PC-9 (cell line): ENCODE results near the gene IL6R. TPM values are rescaled to one million over a fixed set of nuclear protein-coding genes. Genes with fewer than 3 reads are reported as not detected.

Source experiments
- BruUV-seq: library from RNA; stranded (reverse); fragments of 400-500 nt; replicated peaks from 2 replicates; lab custom pipeline; 2021; lab: Mats Ljungman, UMichigan
- CTCF ChIA-PET: fragments of 300-600 bp; sonication (Branson Sonifier 250); formaldehyde crosslinking; loops from one replicate; lab custom pipeline; 2022; ENCODE audit warnings: antibody characterized with exemption; lab: Charles Lee
- POLR2A ChIA-PET: fragments of 300-600 bp; sonication (Branson Sonifier 250); formaldehyde crosslinking; loops from one replicate; lab custom pipeline; 2022; ENCODE audit warnings: antibody characterized with exemption; ENCODE audit not compliant: unreplicated experiment; lab: Charles Lee
- DNase-seq, 2 experiments: peaks; one replicate each; pipeline versions ENCODE4 v3.0.0 to v3.0.0-alpha.2; 2015 to 2022; ENCODE audit warnings: mixed read lengths in 1 of 2
- H2AFZ ChIP-seq: fragments of 200-600 bp; sonication (generic); 2 replicates; pipeline ENCODE4 v1.8.1; 2017; ENCODE audit warnings: antibody characterized with exemption
- H3F3A ChIP-seq: fragments of 200-600 bp; sonication (generic); 2 replicates; pipeline ENCODE4 v1.8.1; 2017; ENCODE audit warnings: antibody characterized with exemption, mild to moderate bottlenecking, low read depth; ENCODE audit not compliant: insufficient read depth
- H3K27ac ChIP-seq: fragments of 200-600 bp; sonication (generic); 2 replicates; pipeline ENCODE4 v1.6.1; 2016; ENCODE audit warnings: mixed run types
- H3K27me3 ChIP-seq: fragments of 200-600 bp; sonication (generic); 2 replicates; pipeline ENCODE4 v1.6.1; 2016; ENCODE audit warnings: low read depth, mixed run types; ENCODE audit not compliant: insufficient read depth
- H3K36me3 ChIP-seq: fragments of 200-600 bp; sonication (generic); 2 replicates; pipeline ENCODE4 v1.6.1; 2016; ENCODE audit warnings: low read depth, mixed run types
- H3K4me1 ChIP-seq: fragments of 200-600 bp; sonication (generic); replicated peaks from 2 replicates; pipeline ENCODE4 v1.6.1; 2016; ENCODE audit warnings: mixed run types; ENCODE audit not compliant: insufficient read depth
- H3K4me2 ChIP-seq: fragments of 200-600 bp; sonication (generic); 2 replicates; pipeline ENCODE4 v1.6.1; 2017; ENCODE audit warnings: mixed run types
- H3K4me3 ChIP-seq: fragments of 200-600 bp; sonication (generic); 2 replicates; pipeline ENCODE4 v1.6.1; 2016; ENCODE audit warnings: mixed run types
- H3K79me2 ChIP-seq: fragments of 200-600 bp; sonication (generic); 2 replicates; pipeline ENCODE4 v1.6.1; 2017; ENCODE audit warnings: low read depth, mixed run types
- H3K9me2 ChIP-seq: fragments of 200-600 bp; sonication (generic); 2 replicates; pipeline ENCODE4 v1.8.1; 2017; ENCODE audit warnings: mild to moderate bottlenecking; ENCODE audit not compliant: insufficient read depth
- H3K9me3 ChIP-seq: fragments of 200-600 bp; sonication (generic); 2 replicates; pipeline ENCODE4 v1.8.1; 2016; ENCODE audit warnings: low read depth; ENCODE audit not compliant: insufficient read depth
- H4K20me1 ChIP-seq: fragments of 200-600 bp; sonication (generic); 2 replicates; pipeline ENCODE4 v1.8.1; 2017; ENCODE audit not compliant: insufficient read depth
- CTCF ChIP-seq: fragments of 200-600 bp; sonication (generic); conservative IDR thresholded peaks from 2 replicates; pipeline ENCODE4 v1.6.1; 2017; ENCODE audit warnings: mixed run types, antibody characterized with exemption, mild to moderate bottlenecking, moderate library complexity
- EZH2 ChIP-seq: fragments of 200-600 bp; sonication (generic); IDR thresholded peaks from 2 replicates; pipeline ENCODE4 v1.8.0; 2017; ENCODE audit warnings: antibody characterized with exemption, low read depth
- intact Hi-C: fragments of 100-400 bp; cut with micrococcal nuclease; formaldehyde crosslinking; loops from one replicate; pipeline ENCODE4 v1.10.0; 2022; ENCODE audit not compliant: unreplicated experiment
- total RNA-seq: library from RNA; stranded (reverse); gene quantifications from 2 replicates; pipeline ENCODE4 v1.2.3, GENCODE V29; 2021

IL6R gene
- total RNA-seq, 1 experiment from 2014 or later, result 3.2 TPM

DNA sequence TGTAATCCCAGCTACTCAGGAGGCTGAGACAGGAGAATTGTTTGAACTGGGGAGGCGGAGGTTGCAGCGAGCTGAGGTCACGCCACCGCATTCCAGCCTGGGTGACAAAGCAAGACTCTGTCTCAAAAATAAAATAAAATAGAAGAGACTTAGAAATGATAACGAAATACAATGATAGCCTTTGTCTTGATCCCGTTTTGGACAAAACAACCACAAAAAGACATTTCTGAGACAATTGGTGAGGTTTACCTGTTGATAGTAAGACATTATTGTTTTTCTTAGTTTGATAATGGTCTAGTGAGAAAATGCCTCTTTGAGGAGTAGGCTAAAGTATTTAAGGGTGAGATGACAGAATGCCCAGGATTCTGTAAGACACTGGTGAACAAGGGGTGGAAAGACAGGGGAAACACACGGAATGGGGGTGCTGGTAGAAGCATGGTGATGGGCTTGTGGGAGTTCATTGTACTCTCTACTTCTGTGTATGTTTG lies 109.0 kb downstream of the IL6R start:
- Histone ChIP-seq H3F3A (no peaks in the 10 kb centered on the region), H2AFZ (no peak overlapping the region), H3K4me2 (no peak overlapping the region), H3K36me3 (no peaks in the 10 kb centered on the region), H3K27me3 (peaks cover 67% of the 10 kb centered on the region), H3K9me2 (no peaks in the 10 kb centered on the region), H3K27ac (no peak overlapping the region), H3K4me1 (no peaks in the 10 kb centered on the region), H3K79me2 (no peaks in the 10 kb centered on the region), H4K20me1 (no peaks in the 10 kb centered on the region), H3K9me3 (no peaks in the 10 kb centered on the region), H3K4me3 (no peak overlapping the region)
- no TSS peak for BruUV-seq
- TF ChIP-seq CTCF (no peak), EZH2 (no peak)
- ChIA-PET POLR2A (no interaction called here), CTCF (no interaction called here)
- intact Hi-C loops, result no loop called here
- DNase-seq, result no peak

DNA sequence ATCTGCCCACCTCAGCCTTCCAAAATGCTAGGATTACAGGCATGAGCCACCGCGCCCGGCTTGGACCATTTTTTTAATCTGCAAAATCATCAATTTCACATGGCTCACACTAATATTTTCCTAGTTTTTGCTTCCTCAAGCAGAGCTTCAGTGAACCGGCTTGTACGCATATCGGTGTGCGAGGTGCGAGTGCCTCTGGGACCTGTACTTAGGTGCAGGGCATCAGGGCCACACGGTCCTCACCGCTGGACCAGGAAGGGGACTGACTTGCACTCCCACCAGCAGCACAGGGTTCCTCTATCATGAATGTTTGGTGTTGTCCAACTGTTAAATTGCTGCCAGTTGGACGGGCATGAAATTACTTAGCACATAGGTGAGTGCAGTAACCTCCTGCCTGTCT lies 112.5 kb downstream of the IL6R start:
- intact Hi-C loops, result no loop called here
- Histone ChIP-seq H3K79me2 (no peaks in the 10 kb centered on the region), H3K4me3 (no peak overlapping the region), H3K36me3 (no peaks in the 10 kb centered on the region), H4K20me1 (no peaks in the 10 kb centered on the region), H3K9me3 (no peaks in the 10 kb centered on the region), H3K4me2 (no peak overlapping the region), H3K4me1 (peaks cover 7% of the 10 kb centered on the region; the same call in 1 of the 2 replicates), H3K27me3 (peaks cover 72% of the 10 kb centered on the region), H3K9me2 (no peaks in the 10 kb centered on the region), H3K27ac (no peak overlapping the region), H2AFZ (no peak overlapping the region), H3F3A (no peaks in the 10 kb centered on the region)
- CTCF ChIA-PET, result no interaction called here
- POLR2A ChIA-PET, result interaction anchor here (0.5 kb wide), 1 partner anchor 33 kb away, joined by 3 read pairs; no protein-coding TSS in a partner anchor
- BruUV-seq, result no TSS peak
- TF ChIP-seq EZH2 (no peak), CTCF (no peak)
- DNase-seq, result no peak

Other genes starting within 250 kb of the IL6R start
- 375 and 491 TPM in 2 replicates for gene TPM3, start 213.2 kb upstream of the IL6R start, total RNA-seq
- gene CFAP141, start 199.0 kb upstream of the IL6R start, total RNA-seq, result not detected in 2 replicates
- gene UBAP2L, start 184.4 kb upstream of the IL6R start, total RNA-seq, result 101 and 157 TPM in 2 replicates
- 89.7 and 92.3 TPM in 2 replicates for gene HAX1, start 132.7 kb upstream of the IL6R start, total RNA-seq
- gene AQP10, start 84.2 kb upstream of the IL6R start, total RNA-seq, result not detected in 2 replicates
- gene ATP8B2, start 79.8 kb upstream of the IL6R start, total RNA-seq, result 0.07 and 1.4 TPM in 2 replicates
- not detected in 2 replicates for gene TDRD10, start 96.9 kb downstream of the IL6R start, total RNA-seq
- not detected in 2 replicates for gene SHE, start 97.1 kb downstream of the IL6R start, total RNA-seq
- gene UBE2Q1, start 153.3 kb downstream of the IL6R start, total RNA-seq, result 52.8 and 63.3 TPM in 2 replicates
- gene CHRNB2, start 162.4 kb downstream of the IL6R start, total RNA-seq, result not detected in 2 replicates
- 99.6 and 120 TPM in 2 replicates for gene ADAR, start 202.8 kb downstream of the IL6R start, total RNA-seq